Measurements from ENCODE around the gene MAGI2.

The MAGI2 gene

DNA sequence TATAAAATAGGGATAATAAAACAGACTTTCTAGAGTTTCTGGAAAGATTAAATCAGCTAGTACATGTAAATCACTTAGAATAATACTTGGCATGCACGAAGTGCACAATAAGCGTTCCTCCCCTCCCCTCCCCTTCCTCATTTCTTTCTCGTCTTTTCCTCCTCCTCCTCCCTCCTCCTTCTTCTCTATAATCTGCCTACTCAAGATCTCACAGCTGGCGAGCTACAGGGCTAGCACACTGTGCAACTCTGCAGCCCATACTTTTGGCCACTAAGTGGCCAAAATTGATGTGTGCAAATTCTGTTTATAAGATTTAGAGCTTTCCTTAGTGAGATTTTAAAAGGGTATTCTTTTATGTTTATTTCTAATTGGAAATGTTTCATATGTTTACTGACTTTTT lies 1089.6 kb downstream of the MAGI2 start:
- no peak overlapping the region for H3K4me2 ChIP-seq (ENCODE audit: low read length, poor library complexity, severe bottlenecking)
- H2AK5ac ChIP-seq (ENCODE audit: low read length, severe bottlenecking), result no peak overlapping the region
- no peak overlapping the region for H4K91ac ChIP-seq (ENCODE audit: low read length)
- H2AFZ ChIP-seq (ENCODE audit: low read depth, low read length), result no peak overlapping the region
- no peak overlapping the region for H2BK15ac ChIP-seq (ENCODE audit: low read depth, poor library complexity, severe bottlenecking)
- no peaks in the 10 kb centered on the region for H3K27me3 ChIP-seq (ENCODE audit: control insufficient read depth in 1 of 2, insufficient read depth in 1 of 2, low read length in 2 of 2)
- 82% methylated on average over 4 of the region's 4 CpGs for WGBS
- H3K18ac ChIP-seq (ENCODE audit: low read depth in 1 of 2, low read length in 2 of 2), result no peak overlapping the region
- no peaks in the 10 kb centered on the region for H3K9me3 ChIP-seq (ENCODE audit: control insufficient read depth, low read length)
- H3K4me1 ChIP-seq (ENCODE audit: control insufficient read depth, insufficient read depth, low read depth, low read length), result no peaks in the 10 kb centered on the region
- H3K36me3 ChIP-seq (ENCODE audit: control insufficient read depth in 1 of 2, insufficient read depth in 2 of 2, low read depth in 1 of 2, low read length in 2 of 2), result no peaks in the 10 kb centered on the region
- no peaks in the 10 kb centered on the region for H3K79me1 ChIP-seq (replicated peaks; ENCODE audit: low read length, poor library complexity, severe bottlenecking)
- H3K14ac ChIP-seq (ENCODE audit: low read length in 2 of 2), result no peak overlapping the region
- no peak overlapping the region for H2BK12ac ChIP-seq (ENCODE audit: low read length in 2 of 2)
- H4K8ac ChIP-seq (ENCODE audit: low read length), result no peak overlapping the region
- H3K27ac ChIP-seq (ENCODE audit: low read length, poor library complexity, severe bottlenecking), result no peak overlapping the region
- H3K4me3 ChIP-seq (ENCODE audit: insufficient read depth in 1 of 2, low read depth in 1 of 2, low read length in 2 of 2), result no peak overlapping the region
- H2BK5ac ChIP-seq (ENCODE audit: low read depth, low read length, poor library complexity, severe bottlenecking), result no peak overlapping the region
- H3K4ac ChIP-seq (ENCODE audit: low read depth in 1 of 2, low read length in 2 of 2), result no peak overlapping the region
- H3K9ac ChIP-seq (ENCODE audit: low read length), result no peak overlapping the region
- DNase-seq, result no peak
- H2BK120ac ChIP-seq (ENCODE audit: low read depth, low read length), result no peak overlapping the region
- no peak overlapping the region for H3K23ac ChIP-seq (ENCODE audit: low read length in 2 of 2)

DNA sequence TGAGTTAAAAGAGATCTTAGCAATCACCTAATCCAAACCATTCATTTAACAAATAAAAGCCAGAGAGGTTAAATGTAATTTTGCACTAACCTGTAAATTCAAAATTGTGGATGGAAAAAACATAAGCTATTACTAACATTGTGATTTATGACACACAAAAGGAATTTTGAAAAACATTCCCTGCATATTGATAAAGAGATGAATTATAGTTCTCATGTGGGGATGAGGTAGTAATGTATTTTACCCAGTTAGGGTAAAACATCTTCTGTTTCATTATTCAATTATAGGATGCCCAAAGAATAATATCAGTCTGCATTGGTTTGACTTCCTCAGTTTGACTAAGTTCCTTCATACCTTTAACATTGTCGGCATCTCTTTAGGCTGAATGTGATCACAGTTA lies 1093.6 kb downstream of the MAGI2 start:
- H3K14ac ChIP-seq (ENCODE audit: low read length in 2 of 2), result no peak overlapping the region
- no peak overlapping the region for H2BK5ac ChIP-seq (ENCODE audit: low read depth, low read length, poor library complexity, severe bottlenecking)
- no peak overlapping the region for H2BK12ac ChIP-seq (ENCODE audit: low read length in 2 of 2)
- no peaks in the 10 kb centered on the region for H3K9me3 ChIP-seq (ENCODE audit: control insufficient read depth, low read length)
- H3K27ac ChIP-seq (ENCODE audit: low read length, poor library complexity, severe bottlenecking), result no peak overlapping the region
- no peak overlapping the region for H2BK120ac ChIP-seq (ENCODE audit: low read depth, low read length)
- H3K27me3 ChIP-seq (ENCODE audit: control insufficient read depth in 1 of 2, insufficient read depth in 1 of 2, low read length in 2 of 2), result no peaks in the 10 kb centered on the region
- DNase-seq, result no peak
- no peaks in the 10 kb centered on the region for H3K79me1 ChIP-seq (replicated peaks; ENCODE audit: low read length, poor library complexity, severe bottlenecking)
- no peak overlapping the region for H2AK5ac ChIP-seq (ENCODE audit: low read length, severe bottlenecking)
- H3K36me3 ChIP-seq (ENCODE audit: control insufficient read depth in 1 of 2, insufficient read depth in 2 of 2, low read depth in 1 of 2, low read length in 2 of 2), result no peaks in the 10 kb centered on the region
- H3K4me3 ChIP-seq (ENCODE audit: insufficient read depth in 1 of 2, low read depth in 1 of 2, low read length in 2 of 2), result no peak overlapping the region
- no peak overlapping the region for H4K8ac ChIP-seq (ENCODE audit: low read length)
- no peaks in the 10 kb centered on the region for H3K4me1 ChIP-seq (ENCODE audit: control insufficient read depth, insufficient read depth, low read depth, low read length)
- no peak overlapping the region for H3K4ac ChIP-seq (ENCODE audit: low read depth in 1 of 2, low read length in 2 of 2)
- no peak overlapping the region for H2AFZ ChIP-seq (ENCODE audit: low read depth, low read length)
- no peak overlapping the region for H4K91ac ChIP-seq (ENCODE audit: low read length)
- no peak overlapping the region for H3K4me2 ChIP-seq (ENCODE audit: low read length, poor library complexity, severe bottlenecking)
- no CpG with 5 or more reads among the region's 1 CpG for WGBS
- no peak overlapping the region for H3K18ac ChIP-seq (ENCODE audit: low read depth in 1 of 2, low read length in 2 of 2)
- H3K9ac ChIP-seq (ENCODE audit: low read length), result no peak overlapping the region
- H3K23ac ChIP-seq (ENCODE audit: low read length in 2 of 2), result no peak overlapping the region
- no peak overlapping the region for H2BK15ac ChIP-seq (ENCODE audit: low read depth, poor library complexity, severe bottlenecking)

DNA sequence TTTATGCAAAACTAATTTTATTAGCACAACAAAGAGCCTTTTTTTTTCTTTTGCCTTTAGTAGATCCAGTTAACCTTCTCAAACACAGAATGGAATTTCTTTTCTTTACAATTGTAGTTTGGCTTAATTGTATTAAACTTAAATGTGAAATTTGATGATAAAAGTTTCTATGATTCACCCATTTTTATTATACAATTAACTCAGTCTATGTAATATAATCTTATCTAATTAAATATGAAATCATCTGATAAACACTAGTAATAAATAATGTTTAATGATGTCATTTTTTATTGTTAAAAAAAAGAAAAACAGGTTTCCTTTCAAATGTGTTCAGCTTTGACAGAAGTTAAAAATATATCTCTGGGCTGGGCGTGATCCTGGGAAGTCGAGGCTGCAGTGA lies 1095.8 kb downstream of the MAGI2 start:
- Histone ChIP-seq H3K14ac (ENCODE audit: low read length in 2 of 2) (no peak overlapping the region), H3K4me3 (ENCODE audit: insufficient read depth in 1 of 2, low read depth in 1 of 2, low read length in 2 of 2) (no peak overlapping the region), H4K91ac (ENCODE audit: low read length) (no peak overlapping the region), H4K8ac (ENCODE audit: low read length) (no peak overlapping the region), H2AFZ (ENCODE audit: low read depth, low read length) (no peak overlapping the region), H2BK120ac (ENCODE audit: low read depth, low read length) (no peak overlapping the region), H3K27ac (ENCODE audit: low read length, poor library complexity, severe bottlenecking) (no peak overlapping the region), H3K9me3 (ENCODE audit: control insufficient read depth, low read length) (no peaks in the 10 kb centered on the region), H3K79me1 (replicated peaks; ENCODE audit: low read length, poor library complexity, severe bottlenecking) (no peaks in the 10 kb centered on the region), H2BK12ac (ENCODE audit: low read length in 2 of 2) (no peak overlapping the region), H3K4me2 (ENCODE audit: low read length, poor library complexity, severe bottlenecking) (no peak overlapping the region), H3K18ac (ENCODE audit: low read depth in 1 of 2, low read length in 2 of 2) (no peak overlapping the region), H2AK5ac (ENCODE audit: low read length, severe bottlenecking) (no peak overlapping the region), H2BK5ac (ENCODE audit: low read depth, low read length, poor library complexity, severe bottlenecking) (no peak overlapping the region), H3K9ac (ENCODE audit: low read length) (no peak overlapping the region), H3K4me1 (ENCODE audit: control insufficient read depth, insufficient read depth, low read depth, low read length) (no peaks in the 10 kb centered on the region), H3K4ac (ENCODE audit: low read depth in 1 of 2, low read length in 2 of 2) (no peak overlapping the region), H3K23ac (ENCODE audit: low read length in 2 of 2) (no peak overlapping the region), H3K36me3 (ENCODE audit: control insufficient read depth in 1 of 2, insufficient read depth in 2 of 2, low read depth in 1 of 2, low read length in 2 of 2) (no peaks in the 10 kb centered on the region), H2BK15ac (ENCODE audit: low read depth, poor library complexity, severe bottlenecking) (no peak overlapping the region), H3K27me3 (ENCODE audit: control insufficient read depth in 1 of 2, insufficient read depth in 1 of 2, low read length in 2 of 2) (no peaks in the 10 kb centered on the region)
- DNase-seq, result no peak
- 100% methylated on average over 1 of the region's 2 CpGs for WGBS

DNA sequence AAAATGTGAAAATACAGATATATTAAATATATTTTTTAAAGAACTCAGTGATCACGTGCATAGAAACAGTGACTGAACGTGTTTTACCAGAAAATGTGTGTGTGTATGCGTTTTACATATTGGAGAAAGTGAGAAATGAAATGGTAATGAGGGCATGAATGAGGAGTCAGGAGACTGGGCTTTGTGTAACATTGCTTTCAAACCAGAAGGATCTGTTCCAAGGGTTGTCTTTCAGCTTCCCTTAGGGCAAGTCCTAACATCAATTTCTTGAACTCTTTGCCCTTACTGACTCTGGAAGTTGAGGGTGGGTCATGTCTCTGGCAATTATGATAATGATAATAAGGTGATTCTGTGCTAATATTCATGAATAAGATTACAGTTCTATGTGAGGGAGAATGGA lies 1097.6 kb downstream of the MAGI2 start:
- H3K9me3 ChIP-seq (ENCODE audit: control insufficient read depth, low read length), result no peaks in the 10 kb centered on the region
- no peak overlapping the region for H3K4me3 ChIP-seq (ENCODE audit: insufficient read depth in 1 of 2, low read depth in 1 of 2, low read length in 2 of 2)
- no peak for DNase-seq
- no peaks in the 10 kb centered on the region for H3K4me1 ChIP-seq (ENCODE audit: control insufficient read depth, insufficient read depth, low read depth, low read length)
- no peak overlapping the region for H4K91ac ChIP-seq (ENCODE audit: low read length)
- no peak overlapping the region for H2BK12ac ChIP-seq (ENCODE audit: low read length in 2 of 2)
- H3K14ac ChIP-seq (ENCODE audit: low read length in 2 of 2), result no peak overlapping the region
- no peak overlapping the region for H2AFZ ChIP-seq (ENCODE audit: low read depth, low read length)
- H2BK15ac ChIP-seq (ENCODE audit: low read depth, poor library complexity, severe bottlenecking), result no peak overlapping the region
- WGBS, result 89% methylated on average over 3 of the region's 3 CpGs
- H2BK5ac ChIP-seq (ENCODE audit: low read depth, low read length, poor library complexity, severe bottlenecking), result no peak overlapping the region
- no peak overlapping the region for H3K27ac ChIP-seq (ENCODE audit: low read length, poor library complexity, severe bottlenecking)
- no peak overlapping the region for H3K9ac ChIP-seq (ENCODE audit: low read length)
- H3K4ac ChIP-seq (ENCODE audit: low read depth in 1 of 2, low read length in 2 of 2), result no peak overlapping the region
- H3K23ac ChIP-seq (ENCODE audit: low read length in 2 of 2), result no peak overlapping the region
- H3K4me2 ChIP-seq (ENCODE audit: low read length, poor library complexity, severe bottlenecking), result no peak overlapping the region
- no peaks in the 10 kb centered on the region for H3K36me3 ChIP-seq (ENCODE audit: control insufficient read depth in 1 of 2, insufficient read depth in 2 of 2, low read depth in 1 of 2, low read length in 2 of 2)
- no peak overlapping the region for H2BK120ac ChIP-seq (ENCODE audit: low read depth, low read length)
- H2AK5ac ChIP-seq (ENCODE audit: low read length, severe bottlenecking), result no peak overlapping the region
- no peaks in the 10 kb centered on the region for H3K27me3 ChIP-seq (ENCODE audit: control insufficient read depth in 1 of 2, insufficient read depth in 1 of 2, low read length in 2 of 2)
- no peak overlapping the region for H3K18ac ChIP-seq (ENCODE audit: low read depth in 1 of 2, low read length in 2 of 2)
- H3K79me1 ChIP-seq (replicated peaks; ENCODE audit: low read length, poor library complexity, severe bottlenecking), result no peaks in the 10 kb centered on the region
- no peak overlapping the region for H4K8ac ChIP-seq (ENCODE audit: low read length)
